NCI-H2227 treated with DMSO at 0.1 percent for 48 hours (cell line): ENCODE data around the gene SKOR2.
"Not testable (repeated sequence)": the region's sequence is repeated elsewhere in the genome, so short reads cannot be mapped to it uniquely, and the experiment has no call there.

Experiments
- DNase-seq: peaks from one replicate; lab custom pipeline; 2025; lab: John Stamatoyannopoulos, UW

Gene SKOR2

GRCh38 chr18:47203626-47204464, 47.6 kb downstream of the SKOR2 start:
- DNase-seq, result no peak

GRCh38 chr18:47195961-47196360, 55.5 kb downstream of the SKOR2 start:
- not testable (repeated sequence) for DNase-seq

GRCh38 chr18:47191961-47192360, 59.5 kb downstream of the SKOR2 start:
- DNase-seq, result no peak

- no peak for DNase-seq
Observed at GRCh38 chr18:47187721-47188120, 63.7 kb downstream of the SKOR2 start.

GRCh38 chr18:47184419-47185050, 66.9 kb downstream of the SKOR2 start:
- DNase-seq, result no peak

- not testable (repeated sequence) for DNase-seq
Observed at GRCh38 chr18:47182156-47182555, 69.3 kb downstream of the SKOR2 start.

GRCh38 chr18:47180765-47181164, 70.7 kb downstream of the SKOR2 start:
- DNase-seq, result no peak

GRCh38 chr18:47179520-47179919, 71.9 kb downstream of the SKOR2 start:
- DNase-seq, result peak; percentile 53

GRCh38 chr18:47175898-47176575, 75.4 kb downstream of the SKOR2 start, which contains the start of gene IER3IP1:
Gene IER3IP1 (minus strand): TSS chr18:47176364. CDS start chr18:47176277, 87 bp downstream.
- DNase-seq, result peak; percentile 92

- no peak for DNase-seq
Observed at GRCh38 chr18:47175283-47175897, 76.1 kb downstream of the SKOR2 start.

- no peak for DNase-seq
Observed at GRCh38 chr18:47174545-47175116, 76.8 kb downstream of the SKOR2 start.

- DNase-seq, result no peak
Observed at GRCh38 chr18:47172476-47172875, 79.0 kb downstream of the SKOR2 start.

GRCh38 chr18:47168913-47169312, 82.5 kb downstream of the SKOR2 start:
- DNase-seq, result no peak

- no peak for DNase-seq
Observed at GRCh38 chr18:47168509-47168908, 83.0 kb downstream of the SKOR2 start.

GRCh38 chr18:47166294-47166693, 85.2 kb downstream of the SKOR2 start:
- no peak for DNase-seq

- DNase-seq, result no peak
Observed at GRCh38 chr18:47163241-47163640, 88.2 kb downstream of the SKOR2 start.

GRCh38 chr18:47160256-47160655, 91.2 kb downstream of the SKOR2 start:
- no peak for DNase-seq

GRCh38 chr18:47158404-47158803, 93.1 kb downstream of the SKOR2 start:
- DNase-seq, result not testable (repeated sequence)
